Regular cardiac myocyte (primary cell): ENCODE data around the gene SLITRK3. TPM values are rescaled to one million over a fixed set of nuclear protein-coding genes. Genes with fewer than 3 reads are reported as not detected.

Source experiments
- total RNA-seq: library from RNA; depleted of rRNA; stranded (reverse); fragments of >200 nt; gene quantifications from 2 replicates; pipeline ENCODE4 v1.2.3, GENCODE V29; 2014

SLITRK3 gene
- total RNA-seq: not detected in 2 replicates

GRCh38 chr3:165195640-165196576 lies at the start of gene SLITRK3:
SLITRK3 (minus strand) TSS chr3:165196384; CDS start chr3:165190830, 5,554 bp downstream.

Other genes starting within 250 kb of the SLITRK3 start
- not detected in 2 replicates for gene SI, start 117.9 kb downstream of the SLITRK3 start, total RNA-seq